Measurements from ENCODE around the gene COMMD9.

- no peak for TF ChIP-seq TCF12 (IDR thresholded peaks at IDR 0.05)
- TF ChIP-seq, protein P1, sequence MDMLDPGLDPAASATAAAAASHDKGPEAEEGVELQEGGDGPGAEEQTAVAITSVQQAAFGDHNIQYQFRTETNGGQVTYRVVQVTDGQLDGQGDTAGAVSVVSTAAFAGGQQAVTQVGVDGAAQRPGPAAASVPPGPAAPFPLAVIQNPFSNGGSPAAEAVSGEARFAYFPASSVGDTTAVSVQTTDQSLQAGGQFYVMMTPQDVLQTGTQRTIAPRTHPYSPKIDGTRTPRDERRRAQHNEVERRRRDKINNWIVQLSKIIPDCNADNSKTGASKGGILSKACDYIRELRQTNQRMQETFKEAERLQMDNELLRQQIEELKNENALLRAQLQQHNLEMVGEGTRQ (IDR thresholded peaks at IDR 0.05; ENCODE audit: borderline replicate concordance, low read depth, low read length) = no peak
These were observed 44.2 kb upstream of the COMMD9 start for GRCh38 chr11:36333468-36333867.
